ENCODE results near the gene CDC42BPA.
"Not testable (repeated sequence)": the region's sequence is repeated elsewhere in the genome, so short reads cannot be mapped to it uniquely, and the experiment has no call there.

Gene CDC42BPA

GRCh38 chr1:226960944-226961765, 357.1 kb downstream of the CDC42BPA start:
- no peak for DNase-seq

- DNase-seq = no peak
Measured at GRCh38 chr1:226960256-226960655, 358.0 kb downstream of the CDC42BPA start.

GRCh38 chr1:226958300-226958699, 360.0 kb downstream of the CDC42BPA start:
- no peak for DNase-seq

- DNase-seq = no peak
Measured at GRCh38 chr1:226957714-226958113, 360.6 kb downstream of the CDC42BPA start.

- no peak for DNase-seq
Measured at GRCh38 chr1:226956942-226957713, 361.2 kb downstream of the CDC42BPA start.

- not testable (repeated sequence) for DNase-seq
Measured at GRCh38 chr1:226955857-226956256, 362.4 kb downstream of the CDC42BPA start.

GRCh38 chr1:226954777-226955176, 363.5 kb downstream of the CDC42BPA start:
- no peak for DNase-seq

- DNase-seq = no peak
Measured at GRCh38 chr1:226954337-226954736, 364.0 kb downstream of the CDC42BPA start.

- DNase-seq = no peak
Measured at GRCh38 chr1:226953175-226953800, 365.0 kb downstream of the CDC42BPA start.

- no peak for DNase-seq
Measured at GRCh38 chr1:226952118-226952441, 366.2 kb downstream of the CDC42BPA start.

- no peak for DNase-seq
Measured at GRCh38 chr1:226951286-226952117, 366.8 kb downstream of the CDC42BPA start.

GRCh38 chr1:226950871-226951270, 367.4 kb downstream of the CDC42BPA start:
- no peak for DNase-seq

GRCh38 chr1:226950316-226950715, 368.0 kb downstream of the CDC42BPA start:
- no peak for DNase-seq

GRCh38 chr1:226949401-226949800, 368.9 kb downstream of the CDC42BPA start:
- DNase-seq = no peak

- no peak for DNase-seq
Measured at GRCh38 chr1:226948996-226949395, 369.3 kb downstream of the CDC42BPA start.

GRCh38 chr1:226948480-226948879, 369.8 kb downstream of the CDC42BPA start:
- no peak for DNase-seq

GRCh38 chr1:226948051-226948450, 370.2 kb downstream of the CDC42BPA start:
- no peak for DNase-seq

GRCh38 chr1:226946841-226947240, 371.5 kb downstream of the CDC42BPA start:
- DNase-seq = no peak

GRCh38 chr1:226946285-226946684, 372.0 kb downstream of the CDC42BPA start:
- no peak for DNase-seq

- no peak for DNase-seq
Measured at GRCh38 chr1:226945858-226946245, 372.4 kb downstream of the CDC42BPA start.

- DNase-seq = no peak
Measured at GRCh38 chr1:226945106-226945857, 373.0 kb downstream of the CDC42BPA start.

GRCh38 chr1:226943927-226944326, 374.4 kb downstream of the CDC42BPA start:
- DNase-seq = no peak

Data from activated T-cell treated with anti-CD3 and anti-CD28 coated beads, Interleukin-2, amount 50 U/mL, for 1 hour (primary cell).